Measurements from ENCODE around the gene LHX3.

LHX3 gene

DNA sequence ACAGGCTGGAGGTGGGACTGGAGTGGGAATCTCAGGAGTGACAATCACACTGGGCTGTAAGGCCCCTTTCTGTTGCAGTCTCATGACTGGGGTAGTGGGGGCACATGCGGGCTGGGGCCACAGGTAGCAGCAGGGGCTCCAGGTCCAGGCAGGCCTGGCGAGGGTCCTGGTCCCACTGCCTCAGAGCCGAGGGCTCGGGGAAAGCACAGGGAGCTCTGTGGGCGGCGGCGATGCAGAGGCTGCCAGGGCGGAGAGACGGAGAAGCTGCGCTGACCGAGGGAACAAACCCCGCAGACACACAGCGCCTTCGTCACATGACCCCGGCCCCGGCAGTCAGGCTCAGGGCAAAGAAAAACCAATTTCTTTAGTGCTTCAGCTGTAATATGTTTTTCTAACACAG lies 5.3 kb upstream of the LHX3 start:
- ATAC-seq, result no peak
- TF ChIP-seq ESRRG (CRISPR knock-in tag; IDR thresholded peaks at IDR 0.05) (no peak), RARB (CRISPR knock-in tag; IDR thresholded peaks at IDR 0.05) (no peak), CSDC2 (CRISPR knock-in tag; IDR thresholded peaks at IDR 0.05) (no peak), PPARA (CRISPR knock-in tag; IDR thresholded peaks at IDR 0.05; ENCODE audit: borderline replicate concordance) (no peak), GLIS3 (CRISPR knock-in tag; IDR thresholded peaks at IDR 0.05) (no peak), SNAI2 (CRISPR knock-in tag; IDR thresholded peaks at IDR 0.05) (no peak), ARNTL (CRISPR knock-in tag; IDR thresholded peaks at IDR 0.05; ENCODE audit: borderline replicate concordance, low read depth) (no peak), BACH2 (CRISPR knock-in tag; IDR thresholded peaks at IDR 0.05; ENCODE audit: borderline replicate concordance) (no peak), ISL1 (CRISPR knock-in tag; IDR thresholded peaks at IDR 0.05) (no peak), ZNF565 (CRISPR knock-in tag; conservative IDR thresholded peaks at IDR 0.05; ENCODE audit: low read depth) (no peak)
- TF ChIP-seq, protein P1, sequence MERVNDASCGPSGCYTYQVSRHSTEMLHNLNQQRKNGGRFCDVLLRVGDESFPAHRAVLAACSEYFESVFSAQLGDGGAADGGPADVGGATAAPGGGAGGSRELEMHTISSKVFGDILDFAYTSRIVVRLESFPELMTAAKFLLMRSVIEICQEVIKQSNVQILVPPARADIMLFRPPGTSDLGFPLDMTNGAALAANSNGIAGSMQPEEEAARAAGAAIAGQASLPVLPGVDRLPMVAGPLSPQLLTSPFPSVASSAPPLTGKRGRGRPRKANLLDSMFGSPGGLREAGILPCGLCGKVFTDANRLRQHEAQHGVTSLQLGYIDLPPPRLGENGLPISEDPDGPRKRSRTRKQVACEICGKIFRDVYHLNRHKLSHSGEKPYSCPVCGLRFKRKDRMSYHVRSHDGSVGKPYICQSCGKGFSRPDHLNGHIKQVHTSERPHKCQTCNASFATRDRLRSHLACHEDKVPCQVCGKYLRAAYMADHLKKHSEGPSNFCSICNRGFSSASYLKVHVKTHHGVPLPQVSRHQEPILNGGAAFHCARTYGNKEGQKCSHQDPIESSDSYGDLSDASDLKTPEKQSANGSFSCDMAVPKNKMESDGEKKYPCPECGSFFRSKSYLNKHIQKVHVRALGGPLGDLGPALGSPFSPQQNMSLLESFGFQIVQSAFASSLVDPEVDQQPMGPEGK (CRISPR knock-in tag; IDR thresholded peaks at IDR 0.05; ENCODE audit: borderline replicate concordance), result no peak
- TF ChIP-seq, protein P2, sequence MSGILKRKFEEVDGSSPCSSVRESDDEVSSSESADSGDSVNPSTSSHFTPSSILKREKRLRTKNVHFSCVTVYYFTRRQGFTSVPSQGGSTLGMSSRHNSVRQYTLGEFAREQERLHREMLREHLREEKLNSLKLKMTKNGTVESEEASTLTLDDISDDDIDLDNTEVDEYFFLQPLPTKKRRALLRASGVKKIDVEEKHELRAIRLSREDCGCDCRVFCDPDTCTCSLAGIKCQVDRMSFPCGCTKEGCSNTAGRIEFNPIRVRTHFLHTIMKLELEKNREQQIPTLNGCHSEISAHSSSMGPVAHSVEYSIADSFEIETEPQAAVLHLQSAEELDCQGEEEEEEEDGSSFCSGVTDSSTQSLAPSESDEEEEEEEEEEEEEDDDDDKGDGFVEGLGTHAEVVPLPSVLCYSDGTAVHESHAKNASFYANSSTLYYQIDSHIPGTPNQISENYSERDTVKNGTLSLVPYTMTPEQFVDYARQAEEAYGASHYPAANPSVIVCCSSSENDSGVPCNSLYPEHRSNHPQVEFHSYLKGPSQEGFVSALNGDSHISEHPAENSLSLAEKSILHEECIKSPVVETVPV (CRISPR knock-in tag; IDR thresholded peaks at IDR 0.05), result no peak

DNA sequence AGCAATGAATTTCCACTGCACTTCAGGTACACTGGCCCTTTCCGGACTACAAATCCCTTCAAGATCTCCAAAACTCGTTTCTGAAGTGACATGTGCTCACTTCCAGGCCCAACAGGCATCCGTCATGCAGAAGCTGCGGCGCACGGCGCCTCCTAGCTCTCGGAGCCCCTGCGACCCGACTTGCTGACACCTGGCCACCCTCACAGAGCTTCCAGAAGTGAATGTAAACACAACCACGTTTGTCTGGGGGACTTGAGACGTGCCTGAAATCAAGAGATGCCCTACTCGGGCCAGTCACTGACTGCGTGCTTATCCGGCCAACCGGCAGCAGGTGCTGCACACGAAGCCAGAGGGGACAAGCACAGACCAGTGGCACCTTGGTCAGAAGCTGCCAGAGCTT lies 4.9 kb upstream of the LHX3 start:
- ATAC-seq, result no peak
- TF ChIP-seq ZFP30 (CRISPR knock-in tag; IDR thresholded peaks at IDR 0.05) (no peak), OSR1 (CRISPR knock-in tag; IDR thresholded peaks at IDR 0.05) (no peak), ZNF70 (CRISPR knock-in tag; IDR thresholded peaks at IDR 0.05) (no peak), ESRRG (CRISPR knock-in tag; IDR thresholded peaks at IDR 0.05) (no peak), ZNF565 (CRISPR knock-in tag; conservative IDR thresholded peaks at IDR 0.05; ENCODE audit: low read depth) (no peak), CSDC2 (CRISPR knock-in tag; IDR thresholded peaks at IDR 0.05) (no peak), PPARA (CRISPR knock-in tag; IDR thresholded peaks at IDR 0.05; ENCODE audit: borderline replicate concordance) (no peak), ZNF8 (CRISPR knock-in tag; IDR thresholded peaks at IDR 0.05) (no peak), TOX (CRISPR knock-in tag; IDR thresholded peaks at IDR 0.05; ENCODE audit: borderline replicate concordance) (no peak), ZFP3 (CRISPR knock-in tag; IDR thresholded peaks at IDR 0.05) (no peak), ISL1 (CRISPR knock-in tag; IDR thresholded peaks at IDR 0.05) (no peak), GLIS3 (CRISPR knock-in tag; IDR thresholded peaks at IDR 0.05) (no peak), SNAI2 (CRISPR knock-in tag; IDR thresholded peaks at IDR 0.05) (no peak), RARB (CRISPR knock-in tag; IDR thresholded peaks at IDR 0.05) (no peak)
- TF ChIP-seq, protein P3, sequence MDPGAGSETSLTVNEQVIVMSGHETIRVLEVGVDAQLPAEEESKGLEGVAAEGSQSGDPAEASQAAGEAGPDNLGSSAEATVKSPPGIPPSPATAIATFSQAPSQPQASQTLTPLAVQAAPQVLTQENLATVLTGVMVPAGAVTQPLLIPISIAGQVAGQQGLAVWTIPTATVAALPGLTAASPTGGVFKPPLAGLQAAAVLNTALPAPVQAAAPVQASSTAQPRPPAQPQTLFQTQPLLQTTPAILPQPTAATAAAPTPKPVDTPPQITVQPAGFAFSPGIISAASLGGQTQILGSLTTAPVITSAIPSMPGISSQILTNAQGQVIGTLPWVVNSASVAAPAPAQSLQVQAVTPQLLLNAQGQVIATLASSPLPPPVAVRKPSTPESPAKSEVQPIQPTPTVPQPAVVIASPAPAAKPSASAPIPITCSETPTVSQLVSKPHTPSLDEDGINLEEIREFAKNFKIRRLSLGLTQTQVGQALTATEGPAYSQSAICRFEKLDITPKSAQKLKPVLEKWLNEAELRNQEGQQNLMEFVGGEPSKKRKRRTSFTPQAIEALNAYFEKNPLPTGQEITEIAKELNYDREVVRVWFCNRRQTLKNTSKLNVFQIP (CRISPR knock-in tag; IDR thresholded peaks at IDR 0.05; ENCODE audit: borderline replicate concordance, low read depth), result no peak
- TF ChIP-seq, protein P4, sequence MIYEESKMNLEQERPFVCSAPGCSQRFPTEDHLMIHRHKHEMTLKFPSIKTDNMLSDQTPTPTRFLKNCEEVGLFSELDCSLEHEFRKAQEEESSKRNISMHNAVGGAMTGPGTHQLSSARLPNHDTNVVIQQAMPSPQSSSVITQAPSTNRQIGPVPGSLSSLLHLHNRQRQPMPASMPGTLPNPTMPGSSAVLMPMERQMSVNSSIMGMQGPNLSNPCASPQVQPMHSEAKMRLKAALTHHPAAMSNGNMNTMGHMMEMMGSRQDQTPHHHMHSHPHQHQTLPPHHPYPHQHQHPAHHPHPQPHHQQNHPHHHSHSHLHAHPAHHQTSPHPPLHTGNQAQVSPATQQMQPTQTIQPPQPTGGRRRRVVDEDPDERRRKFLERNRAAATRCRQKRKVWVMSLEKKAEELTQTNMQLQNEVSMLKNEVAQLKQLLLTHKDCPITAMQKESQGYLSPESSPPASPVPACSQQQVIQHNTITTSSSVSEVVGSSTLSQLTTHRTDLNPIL (CRISPR knock-in tag; IDR thresholded peaks at IDR 0.05; ENCODE audit: low read depth), result no peak
- TF ChIP-seq, protein P1 (CRISPR knock-in tag; IDR thresholded peaks at IDR 0.05; ENCODE audit: borderline replicate concordance), result no peak

DNA sequence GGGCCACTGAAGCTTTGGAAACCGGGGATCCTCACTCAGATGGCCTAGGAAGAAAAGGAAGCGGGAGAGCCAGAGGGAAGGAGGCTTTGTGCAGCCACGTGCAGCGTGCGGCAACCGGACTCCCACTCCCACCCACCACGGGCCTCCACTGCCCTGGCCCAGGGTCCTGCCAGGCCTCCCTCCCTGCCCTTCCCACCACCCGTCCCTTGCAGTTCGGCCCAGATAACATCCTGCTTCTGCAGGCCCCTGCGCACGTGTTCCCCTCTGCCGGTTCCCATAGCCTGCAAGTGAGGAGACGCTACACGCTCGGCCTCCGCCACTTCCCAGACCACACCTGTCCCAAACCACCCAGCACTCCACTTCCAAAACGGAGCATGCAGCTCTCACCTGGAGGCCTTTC lies 4.3 kb upstream of the LHX3 start:
- TF ChIP-seq, protein P1 (CRISPR knock-in tag; IDR thresholded peaks at IDR 0.05; ENCODE audit: borderline replicate concordance), result no peak
- no peak for TF ChIP-seq RARB (CRISPR knock-in tag; IDR thresholded peaks at IDR 0.05)
- no peak for TF ChIP-seq TOX (CRISPR knock-in tag; IDR thresholded peaks at IDR 0.05; ENCODE audit: borderline replicate concordance)
- ATAC-seq, result no peak
